HL-60 (cell line): ENCODE data around the gene HNRNPLL.

Source experiments
- GABPA ChIP-seq: IDR thresholded peaks from 2 replicates; pipeline ENCODE4 v1.6.1; 2012; ENCODE audit warnings: low read depth
- POLR2AphosphoS5 ChIP-seq: IDR thresholded peaks from 2 replicates; pipeline ENCODE4 v1.6.1; 2012; ENCODE audit warnings: low read depth
- TF ChIP-seq, protein P1 (sequence below): IDR thresholded peaks from one replicate; pipeline ENCODE4 v1.5.1; 2011; ENCODE audit warnings: low read length, control low read depth, inconsistent platforms; ENCODE audit not compliant: insufficient read depth
- TF ChIP-seq, protein P2 (sequence below): IDR thresholded peaks from 2 replicates; pipeline ENCODE4 v1.6.1; 2012; ENCODE audit warnings: low read depth; ENCODE audit not compliant: insufficient replicate concordance

DNA sequence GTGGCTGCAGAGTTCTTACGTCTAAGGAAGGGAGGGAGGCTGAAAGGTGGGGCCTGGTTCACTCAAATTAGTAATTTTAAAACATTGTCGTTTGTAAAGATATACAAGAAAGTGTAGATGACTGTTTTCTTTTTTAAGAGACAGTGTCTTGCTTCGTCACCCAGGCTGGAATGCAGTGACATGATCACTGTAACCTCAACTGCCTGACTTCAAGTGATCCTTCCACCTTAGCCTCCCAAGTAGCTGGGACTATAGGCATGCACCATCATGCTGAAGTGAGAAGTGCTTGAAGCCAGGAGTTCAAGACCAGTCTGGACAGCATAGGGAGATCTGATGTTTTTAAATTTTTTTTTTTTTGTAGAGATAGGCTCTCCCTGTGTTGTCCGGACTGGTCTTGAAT, 52.9 kb downstream of the HNRNPLL start:
- TF ChIP-seq, protein P1, sequence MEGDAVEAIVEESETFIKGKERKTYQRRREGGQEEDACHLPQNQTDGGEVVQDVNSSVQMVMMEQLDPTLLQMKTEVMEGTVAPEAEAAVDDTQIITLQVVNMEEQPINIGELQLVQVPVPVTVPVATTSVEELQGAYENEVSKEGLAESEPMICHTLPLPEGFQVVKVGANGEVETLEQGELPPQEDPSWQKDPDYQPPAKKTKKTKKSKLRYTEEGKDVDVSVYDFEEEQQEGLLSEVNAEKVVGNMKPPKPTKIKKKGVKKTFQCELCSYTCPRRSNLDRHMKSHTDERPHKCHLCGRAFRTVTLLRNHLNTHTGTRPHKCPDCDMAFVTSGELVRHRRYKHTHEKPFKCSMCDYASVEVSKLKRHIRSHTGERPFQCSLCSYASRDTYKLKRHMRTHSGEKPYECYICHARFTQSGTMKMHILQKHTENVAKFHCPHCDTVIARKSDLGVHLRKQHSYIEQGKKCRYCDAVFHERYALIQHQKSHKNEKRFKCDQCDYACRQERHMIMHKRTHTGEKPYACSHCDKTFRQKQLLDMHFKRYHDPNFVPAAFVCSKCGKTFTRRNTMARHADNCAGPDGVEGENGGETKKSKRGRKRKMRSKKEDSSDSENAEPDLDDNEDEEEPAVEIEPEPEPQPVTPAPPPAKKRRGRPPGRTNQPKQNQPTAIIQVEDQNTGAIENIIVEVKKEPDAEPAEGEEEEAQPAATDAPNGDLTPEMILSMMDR = no peak
- TF ChIP-seq, protein P2, sequence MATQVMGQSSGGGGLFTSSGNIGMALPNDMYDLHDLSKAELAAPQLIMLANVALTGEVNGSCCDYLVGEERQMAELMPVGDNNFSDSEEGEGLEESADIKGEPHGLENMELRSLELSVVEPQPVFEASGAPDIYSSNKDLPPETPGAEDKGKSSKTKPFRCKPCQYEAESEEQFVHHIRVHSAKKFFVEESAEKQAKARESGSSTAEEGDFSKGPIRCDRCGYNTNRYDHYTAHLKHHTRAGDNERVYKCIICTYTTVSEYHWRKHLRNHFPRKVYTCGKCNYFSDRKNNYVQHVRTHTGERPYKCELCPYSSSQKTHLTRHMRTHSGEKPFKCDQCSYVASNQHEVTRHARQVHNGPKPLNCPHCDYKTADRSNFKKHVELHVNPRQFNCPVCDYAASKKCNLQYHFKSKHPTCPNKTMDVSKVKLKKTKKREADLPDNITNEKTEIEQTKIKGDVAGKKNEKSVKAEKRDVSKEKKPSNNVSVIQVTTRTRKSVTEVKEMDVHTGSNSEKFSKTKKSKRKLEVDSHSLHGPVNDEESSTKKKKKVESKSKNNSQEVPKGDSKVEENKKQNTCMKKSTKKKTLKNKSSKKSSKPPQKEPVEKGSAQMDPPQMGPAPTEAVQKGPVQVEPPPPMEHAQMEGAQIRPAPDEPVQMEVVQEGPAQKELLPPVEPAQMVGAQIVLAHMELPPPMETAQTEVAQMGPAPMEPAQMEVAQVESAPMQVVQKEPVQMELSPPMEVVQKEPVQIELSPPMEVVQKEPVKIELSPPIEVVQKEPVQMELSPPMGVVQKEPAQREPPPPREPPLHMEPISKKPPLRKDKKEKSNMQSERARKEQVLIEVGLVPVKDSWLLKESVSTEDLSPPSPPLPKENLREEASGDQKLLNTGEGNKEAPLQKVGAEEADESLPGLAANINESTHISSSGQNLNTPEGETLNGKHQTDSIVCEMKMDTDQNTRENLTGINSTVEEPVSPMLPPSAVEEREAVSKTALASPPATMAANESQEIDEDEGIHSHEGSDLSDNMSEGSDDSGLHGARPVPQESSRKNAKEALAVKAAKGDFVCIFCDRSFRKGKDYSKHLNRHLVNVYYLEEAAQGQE = no peak
- TF ChIP-seq GABPA (no peak), POLR2AphosphoS5 (no peak)
